IMR-90 (cell line): ENCODE measurements around the gene NET1. TPM values are rescaled to one million over a fixed set of nuclear protein-coding genes. Genes with fewer than 3 reads are reported as not detected.
A peak's percentile ranks its signal among the peaks of the same experiment; 100 is the strongest.

Experiments used
- ATAC-seq: fragments of 200-7000 bp; cut with Tn5 transposase; 2 replicates; pipeline ENCODE4 v1.9.1; 2020; ENCODE audit warnings: low read depth, mild to moderate bottlenecking, moderate library complexity
- BruUV-seq: library from RNA; stranded (reverse); fragments of 400-500 nt; replicated peaks from 2 replicates; lab custom pipeline; 2021; lab: Mats Ljungman, UMichigan
- CTCF ChIA-PET: fragments of 300-600 bp; formaldehyde crosslinking; extraction: SDS; loops from one replicate; lab custom pipeline; 2021; ENCODE audit warnings: antibody characterized with exemption; lab: Yijun Ruan, JAX
- POLR2A ChIA-PET: fragments of 300-600 bp; sonication (Branson Sonifier 250); formaldehyde crosslinking; loops from one replicate; lab custom pipeline; 2022; ENCODE audit warnings: antibody characterized with exemption; ENCODE audit not compliant: unreplicated experiment; lab: Charles Lee
- DNase-seq: peaks from one replicate; pipeline ENCODE4 v3.0.0; 2013
- H2AFZ ChIP-seq: replicated peaks from 2 replicates; pipeline ENCODE3; 2013; ENCODE audit warnings: low read length, mild to moderate bottlenecking; ENCODE audit not compliant: poor library complexity
- H2AK5ac ChIP-seq: 2 replicates; pipeline ENCODE4 v1.6.1; 2013; ENCODE audit warnings: low read depth, low read length, inconsistent platforms
- H2AK9ac ChIP-seq: replicated peaks from 2 replicates; pipeline ENCODE3; 2013; ENCODE audit warnings: mild to moderate bottlenecking, low read depth, low read length, moderate library complexity; ENCODE audit not compliant: poor library complexity
- H2BK120ac ChIP-seq: 2 replicates; pipeline ENCODE4 v1.6.1; 2013; ENCODE audit warnings: low read depth, low read length, inconsistent platforms
- H2BK15ac ChIP-seq: 3 replicates; pipeline ENCODE4 v1.6.1; 2013; ENCODE audit warnings: low read depth, low read length, inconsistent platforms
- H2BK20ac ChIP-seq: 2 replicates; pipeline ENCODE4 v1.6.1; 2013; ENCODE audit warnings: low read depth, mild to moderate bottlenecking, inconsistent platforms, low read length, moderate library complexity
- H2BK5ac ChIP-seq: 2 replicates; pipeline ENCODE4 v1.6.1; 2013; ENCODE audit warnings: mild to moderate bottlenecking, low read depth, low read length, inconsistent platforms; ENCODE audit not compliant: poor library complexity, severe bottlenecking
- H3K14ac ChIP-seq: replicated peaks from 2 replicates; pipeline ENCODE4 v1.6.1; 2013; ENCODE audit warnings: low read depth, low read length, inconsistent platforms
- H3K18ac ChIP-seq: 2 replicates; pipeline ENCODE4 v1.6.1; 2013; ENCODE audit warnings: low read depth, low read length, control low read depth
- H3K23ac ChIP-seq: 2 replicates; pipeline ENCODE4 v1.6.1; 2013; ENCODE audit warnings: low read depth, low read length, inconsistent platforms
- H3K27ac ChIP-seq: 2 replicates; pipeline ENCODE4 v1.5.1; 2013; ENCODE audit warnings: mild to moderate bottlenecking, control low read depth, low read length; ENCODE audit not compliant: insufficient read depth
- H3K27me3 ChIP-seq: 2 replicates; pipeline ENCODE4 v1.6.1; 2013; ENCODE audit warnings: low read length; ENCODE audit not compliant: control insufficient read depth, insufficient read depth
- H3K36me3 ChIP-seq: 2 replicates; pipeline ENCODE4 v1.6.1; 2013; ENCODE audit warnings: low read length, mixed read lengths; ENCODE audit not compliant: control insufficient read depth, insufficient read depth
- H3K4ac ChIP-seq: 2 replicates; pipeline ENCODE4 v1.6.1; 2013; ENCODE audit warnings: low read depth, low read length, inconsistent platforms
- H3K4me1 ChIP-seq: 2 replicates; pipeline ENCODE4 v1.6.1; 2013; ENCODE audit warnings: low read length, mixed read lengths; ENCODE audit not compliant: control insufficient read depth, insufficient read depth
- H3K4me2 ChIP-seq: 2 replicates; pipeline ENCODE4 v1.6.1; 2013; ENCODE audit warnings: low read depth, mild to moderate bottlenecking, control low read depth, low read length, moderate library complexity
- H3K4me3 ChIP-seq: 2 replicates; pipeline ENCODE4 v1.5.1; 2013; ENCODE audit warnings: low read depth, mild to moderate bottlenecking, control low read depth, low read length, moderate library complexity; ENCODE audit not compliant: insufficient read depth
- H3K56ac ChIP-seq: 2 replicates; pipeline ENCODE4 v1.6.1; 2013; ENCODE audit warnings: low read length, inconsistent platforms; ENCODE audit not compliant: insufficient read depth; ENCODE audit errors: extremely low read depth
- H3K79me1 ChIP-seq, 2 experiments: 2 replicates each; pipeline ENCODE4 v1.6.1; 2013; ENCODE audit warnings: low read length in 2 of 2, inconsistent platforms in 1 of 2, low read depth in 1 of 2
- H3K9ac ChIP-seq: 2 replicates; pipeline ENCODE4 v1.6.1; 2013; ENCODE audit warnings: low read depth, low read length, control low read depth
- H3K9me1 ChIP-seq: 2 replicates; pipeline ENCODE4 v1.6.1; 2013; ENCODE audit warnings: low read length, inconsistent platforms; ENCODE audit not compliant: insufficient read depth
- H3K9me3 ChIP-seq: 2 replicates; pipeline ENCODE4 v1.6.1; 2013; ENCODE audit warnings: low read length; ENCODE audit not compliant: control insufficient read depth, insufficient read depth
- H4K20me1 ChIP-seq: 2 replicates; pipeline ENCODE4 v1.6.1; 2013; ENCODE audit warnings: low read length, inconsistent platforms; ENCODE audit not compliant: insufficient read depth
- H4K5ac ChIP-seq: 2 replicates; pipeline ENCODE4 v1.6.1; 2013; ENCODE audit warnings: mild to moderate bottlenecking, low read depth, low read length, control low read depth
- H4K8ac ChIP-seq, 2 experiments: 2 replicates each; pipeline ENCODE4 v1.6.1; 2013; ENCODE audit warnings: low read depth in 2 of 2, low read length in 2 of 2, control low read depth in 1 of 2, inconsistent platforms in 1 of 2
- H4K91ac ChIP-seq: 2 replicates; pipeline ENCODE4 v1.6.1; 2013; ENCODE audit warnings: low read depth, low read length, inconsistent platforms; ENCODE audit not compliant: insufficient read depth
- NFE2L2 ChIP-seq: fragments of 150-350 bp; IDR thresholded peaks from 2 replicates; pipeline ENCODE4 v1.6.1; 2016; ENCODE audit warnings: low read depth, mild to moderate bottlenecking, low read length
- RCOR1 ChIP-seq: IDR thresholded peaks from 2 replicates; pipeline ENCODE4 v1.6.1; 2012; ENCODE audit warnings: mild to moderate bottlenecking, low read length, improper control_type of control experiment; ENCODE audit not compliant: insufficient replicate concordance
- WGBS, 2 experiments: methylation state at CpG; one replicate each; pipeline versions ENCODE4 v1.1.5 to v1.1.7; 2013; ENCODE audit warnings: missing lambda C conversion rate in 2 of 2; ENCODE audit not compliant: insufficient read length in 1 of 2; ENCODE audit errors: extremely low coverage in 2 of 2; 5-methylcytosine and 5-hydroxymethylcytosine counted together
- dilution Hi-C: fragments of 300-500 bp; cut with HindIII; formaldehyde crosslinking; loops from one replicate; pipeline ENCODE4 v1.14.3; 2018; ENCODE audit warnings: low sequenced_read_pairs; ENCODE audit not compliant: unreplicated experiment
- in situ Hi-C: fragments of 300-500 bp; cut with MboI; formaldehyde crosslinking; loops from 3 replicates; pipeline ENCODE4 v1.14.3; 2019; ENCODE audit warnings: low sequenced_read_pairs, inconsistent platforms, mixed read lengths
- intact Hi-C: fragments of 100-400 bp; cut with micrococcal nuclease; formaldehyde crosslinking; loops from 2 replicates; pipeline ENCODE4 v1.10.0; 2022
- polyA plus RNA-seq, 3 experiments: library from polyadenylated mRNA; depleted of rRNA; stranded (reverse); fragments of >200 nt; gene quantifications; 2 replicates each; pipeline ENCODE4 v1.2.3, GENCODE V29; 2012; ENCODE audit warnings: low replicate concordance in 1 of 3
- total RNA-seq: library from RNA; depleted of rRNA; stranded (reverse); fragments of >200 nt; gene quantifications from 2 replicates; pipeline ENCODE4 v1.2.3, GENCODE V29; 2012

NET1 gene
- total and polyA plus RNA-seq, 2 of the 4 experiments (the other 2 are of a cell fraction), result 20.0 to 54.7 TPM

DNA sequence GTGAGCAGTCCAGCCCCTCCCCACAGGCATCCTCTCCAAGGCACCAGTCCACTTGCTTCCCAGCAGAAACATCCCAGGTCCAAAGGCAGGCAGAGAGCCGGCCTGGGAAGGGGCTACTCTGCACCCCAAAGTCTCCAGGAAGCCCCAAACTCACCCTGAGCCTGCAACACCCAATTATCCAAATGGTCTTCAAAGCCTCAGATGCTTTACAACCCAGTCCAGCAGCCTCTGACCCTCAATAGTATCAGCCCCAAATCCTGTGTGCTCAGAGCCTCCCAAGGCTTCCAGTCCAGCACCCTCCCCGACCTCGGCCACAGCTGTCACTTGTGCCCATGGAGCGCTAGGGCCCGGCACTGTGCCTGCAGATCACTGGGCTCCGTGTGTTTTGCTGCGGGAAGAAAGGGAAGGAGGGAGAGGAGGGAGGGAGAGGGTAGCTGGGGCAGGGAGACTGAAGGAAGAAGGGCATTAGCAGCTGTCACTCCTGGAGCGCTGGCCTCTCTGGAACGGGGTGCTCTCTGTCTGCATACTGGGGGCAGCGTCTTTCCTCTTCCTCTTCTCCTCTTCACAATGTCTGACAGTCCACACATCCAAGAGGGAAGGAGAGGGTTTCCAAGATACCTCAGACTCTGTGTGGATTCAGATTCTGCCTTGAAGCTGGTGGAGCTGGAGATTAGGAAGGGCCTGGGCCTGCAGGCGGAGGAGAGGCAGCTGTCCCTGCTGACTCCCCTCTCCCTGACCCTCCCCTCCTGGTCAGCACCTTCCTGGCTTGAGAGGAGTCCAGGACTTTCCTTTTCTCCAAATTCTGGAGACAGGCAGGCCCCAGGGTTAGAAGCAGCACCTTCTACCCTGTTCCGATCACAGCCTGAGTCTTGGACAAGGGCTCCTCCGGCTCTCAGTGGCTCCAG lies 73.8 kb downstream of the NET1 start:
- Histone ChIP-seq H3K23ac (no peak overlapping the region), H4K8ac (no peak overlapping the region), H3K9me3 (peaks cover 2% of the 10 kb centered on the region), H3K9ac (no peak overlapping the region), H2BK15ac (no peak overlapping the region), H3K4me2 (no peak overlapping the region), H3K27ac (no peak overlapping the region), H4K91ac (no peak overlapping the region), H3K4ac (no peak overlapping the region), H3K4me1 (no peaks in the 10 kb centered on the region), H2AK5ac (no peak overlapping the region), H3K27me3 (peaks cover 10% of the 10 kb centered on the region; the same call in 1 of the 2 replicates), H2AFZ (peak overlapping the region; percentile 56), H3K18ac (no peak overlapping the region), H3K36me3 (no peaks in the 10 kb centered on the region), H4K5ac (no peak overlapping the region), H3K14ac (no peak overlapping the region), H4K20me1 (no peaks in the 10 kb centered on the region), H2BK5ac (no peak overlapping the region), H2AK9ac (no peak overlapping the region), H2BK20ac (no peak overlapping the region), H3K9me1 (0 out of 2 replicates have a peak, but pooled peaks cover 3% of the 10 kb centered on the region), H3K56ac (no peak overlapping the region), H2BK120ac (no peak overlapping the region), H3K4me3 (no peak overlapping the region), H3K79me1 (no peaks in the 10 kb centered on the region)
- in situ Hi-C loops (no loop called here), dilution Hi-C loops (no loop called here), intact Hi-C loops (no loop called here)
- no TSS peak for BruUV-seq
- no peak for DNase-seq
- CTCF ChIA-PET, result interaction anchor here (2.2 kb wide), 1 partner anchor 137 kb away, joined by 6 read pairs; no protein-coding TSS in a partner anchor
- POLR2A ChIA-PET, result no interaction called here
- WGBS, 2 experiments, result 90% methylated on average over 2 of the region's 13 CpGs; no CpG with 5 or more reads in 1 of the 2 experiments
- ATAC-seq, result no peak
- TF ChIP-seq RCOR1 (no peak), NFE2L2 (no peak)
